Neuronal stem cell (in vitro differentiated cells): ENCODE measurements around the gene RBCK1.

ENCODE experiments used
- DNase-seq: peaks from one replicate; pipeline ENCODE4 v3.0.0-alpha.2; 2013; ENCODE audit warnings: low spot score
- H2AFZ ChIP-seq: one replicate; pipeline ENCODE4 v1.6.1; 2013; ENCODE audit warnings: mild to moderate bottlenecking, low read length, inconsistent platforms
- H2AK5ac ChIP-seq: 2 replicates; pipeline ENCODE4 v1.6.1; 2013; ENCODE audit warnings: low read depth, mild to moderate bottlenecking, inconsistent platforms, low read length, moderate library complexity, mixed read lengths
- H2BK120ac ChIP-seq: 2 replicates; pipeline ENCODE4 v1.6.1; 2013; ENCODE audit warnings: low read depth, mild to moderate bottlenecking, inconsistent platforms, low read length, moderate library complexity, mixed read lengths
- H2BK12ac ChIP-seq: one replicate; pipeline ENCODE4 v1.6.1; 2013; ENCODE audit warnings: low read length, inconsistent platforms
- H2BK15ac ChIP-seq: 2 replicates; pipeline ENCODE4 v1.6.1; 2013; ENCODE audit warnings: mild to moderate bottlenecking, low read length, inconsistent platforms, mixed read lengths
- H2BK5ac ChIP-seq: one replicate; pipeline ENCODE4 v1.6.1; 2013; ENCODE audit warnings: inconsistent platforms, mild to moderate bottlenecking, low read length, moderate library complexity
- H3K14ac ChIP-seq: one replicate; pipeline ENCODE4 v1.6.1; 2013; ENCODE audit warnings: low read length, inconsistent platforms
- H3K18ac ChIP-seq: 2 replicates; pipeline ENCODE4 v1.6.1; 2013; ENCODE audit warnings: low read length, inconsistent platforms
- H3K23ac ChIP-seq: 2 replicates; pipeline ENCODE4 v1.6.1; 2013; ENCODE audit warnings: low read depth, mild to moderate bottlenecking, mixed read lengths, low read length, inconsistent platforms; ENCODE audit not compliant: poor library complexity
- H3K27ac ChIP-seq: replicated peaks from 3 replicates; pipeline ENCODE4 v1.5.1; 2013; ENCODE audit warnings: low read length, inconsistent platforms
- H3K27me3 ChIP-seq, 3 experiments: 2 replicates each; pipeline ENCODE4 v1.6.1; 2013; ENCODE audit warnings: low read length in 3 of 3, mild to moderate bottlenecking in 2 of 3, inconsistent platforms in 1 of 3, low read depth in 1 of 3, mixed read lengths in 1 of 3, moderate library complexity in 1 of 3; ENCODE audit not compliant: control insufficient read depth in 3 of 3, insufficient read depth in 3 of 3
- H3K36me3 ChIP-seq, 2 donors: replicated peaks in 1 of 2; 2 replicates each; pipeline ENCODE4 v1.6.1; 2013; ENCODE audit warnings: low read length in 2 of 2; ENCODE audit not compliant: control insufficient read depth in 2 of 2, insufficient read depth in 2 of 2
- H3K4ac ChIP-seq: 2 replicates; pipeline ENCODE4 v1.6.1; 2013; ENCODE audit warnings: inconsistent platforms, mild to moderate bottlenecking, low read length, moderate library complexity
- H3K4me1 ChIP-seq, 2 donors: 1 replicate in 1 of 2; 2 replicates in 1 of 2; pipeline ENCODE4 v1.6.1; 2013; ENCODE audit warnings: low read length in 2 of 2, low read depth in 1 of 2; ENCODE audit not compliant: control insufficient read depth in 2 of 2, insufficient read depth in 1 of 2
- H3K4me2 ChIP-seq: one replicate; pipeline ENCODE4 v1.6.1; 2013; ENCODE audit warnings: mild to moderate bottlenecking, low read length, inconsistent platforms; ENCODE audit not compliant: insufficient read depth, poor library complexity, severe bottlenecking
- H3K4me3 ChIP-seq, 2 donors: 2 replicates each; pipeline ENCODE4 v1.5.1; 2013; ENCODE audit warnings: low read length in 2 of 2, mild to moderate bottlenecking in 2 of 2, inconsistent platforms in 1 of 2, moderate library complexity in 1 of 2
- H3K79me1 ChIP-seq: one replicate; pipeline ENCODE4 v1.6.1; 2013; ENCODE audit warnings: low read depth, mild to moderate bottlenecking, inconsistent platforms, low read length, moderate library complexity
- H3K9ac ChIP-seq: one replicate; pipeline ENCODE4 v1.6.1; 2013; ENCODE audit warnings: mild to moderate bottlenecking, low read depth, low read length, inconsistent platforms; ENCODE audit not compliant: poor library complexity
- H3K9me3 ChIP-seq, 2 donors: replicated peaks in 1 of 2; 2 replicates each; pipeline versions ENCODE3 to v1.6.1; 2013; ENCODE audit warnings: low read length in 2 of 2, mild to moderate bottlenecking in 2 of 2, inconsistent platforms in 1 of 2, low read depth in 1 of 2, mixed read lengths in 1 of 2, moderate library complexity in 1 of 2; ENCODE audit not compliant: control insufficient read depth in 2 of 2, insufficient read depth in 1 of 2
- H4K8ac ChIP-seq: one replicate; pipeline ENCODE4 v1.6.1; 2013; ENCODE audit warnings: low read depth, mild to moderate bottlenecking, inconsistent platforms, low read length, moderate library complexity
- H4K91ac ChIP-seq: one replicate; pipeline ENCODE4 v1.6.1; 2013; ENCODE audit warnings: low read length, low read depth, mild to moderate bottlenecking, inconsistent platforms; ENCODE audit not compliant: poor library complexity
- WGBS, 2 donors: extraction: QIAGEN DNeasy Blood & Tissue Kit; methylation state at CpG; one replicate each; pipeline ENCODE4 v1.1.7; 2013; ENCODE audit warnings: missing lambda C conversion rate in 2 of 2, mixed read lengths in 1 of 2; ENCODE audit not compliant: insufficient read length in 2 of 2, insufficient replicate concordance in 1 of 2; ENCODE audit errors: extremely low coverage in 2 of 2; 5-methylcytosine and 5-hydroxymethylcytosine counted together

The RBCK1 gene

GRCh38 chr20:408843-409696, 971 bp downstream of the RBCK1 start:
- Histone ChIP-seq H4K8ac (no peak overlapping the region), H3K18ac (peak overlapping the region; percentile 99), H3K36me3 (peaks cover 9 to 43% of the 10 kb centered on the region in 2 donors), H3K27ac (no peak overlapping the region), H2AFZ (peak overlapping the region; percentile 91), H2BK5ac (peak overlapping the region; percentile 93), H3K4me3 (peak overlapping the region; percentile 94 to 100), H2AK5ac (peak overlapping the region; percentile 92), H3K4me1 (peaks cover 9 to 13% of the 10 kb centered on the region in 2 donors), H3K9me3 (peaks cover 0 to 28% of the 10 kb centered on the region in 2 donors), H3K4ac (no peak overlapping the region), H3K4me2 (peak overlapping the region; percentile 94), H3K23ac (peak overlapping the region; percentile 90), H3K14ac (peak overlapping the region; percentile 98), H4K91ac (no peak overlapping the region), H3K27me3 (no peaks in the 10 kb centered on the region), H2BK12ac (no peak overlapping the region), H3K9ac (peak overlapping the region; percentile 100), H3K79me1 (peaks cover 6% of the 10 kb centered on the region), H2BK15ac (no peak overlapping the region), H2BK120ac (no peak overlapping the region)
- no peak for DNase-seq
- no CpG with 5 or more reads among the region's 7 CpGs for WGBS, 2 donors

- no peak overlapping the region for H3K18ac ChIP-seq
- H3K27ac ChIP-seq: no peak overlapping the region
- H2AFZ ChIP-seq: no peak overlapping the region
- H2BK15ac ChIP-seq: no peak overlapping the region
- H2BK5ac ChIP-seq: no peak overlapping the region
- H3K4me3 ChIP-seq: peak overlapping the region; percentile 49 to 94
- H2BK12ac ChIP-seq: no peak overlapping the region
- H3K36me3 ChIP-seq: peaks cover 9 to 43% of the 10 kb centered on the region in 2 donors
- no peak overlapping the region for H2AK5ac ChIP-seq
- peaks cover 9 to 13% of the 10 kb centered on the region in 2 donors for H3K4me1 ChIP-seq
- no CpG with 5 or more reads among the region's 14 CpGs for WGBS, 2 donors
- no peak overlapping the region for H3K23ac ChIP-seq
- H3K9me3 ChIP-seq: peaks cover 0 to 28% of the 10 kb centered on the region in 2 donors
- peak overlapping the region; percentile 70 for H3K9ac ChIP-seq
- no peak overlapping the region for H2BK120ac ChIP-seq
- H3K4ac ChIP-seq: no peak overlapping the region
- no peak overlapping the region for H3K14ac ChIP-seq
- H3K79me1 ChIP-seq: peaks cover 6% of the 10 kb centered on the region
- H4K91ac ChIP-seq: no peak overlapping the region
- H3K27me3 ChIP-seq: no peaks in the 10 kb centered on the region
- no peak overlapping the region for H4K8ac ChIP-seq
- DNase-seq: no peak
- no peak overlapping the region for H3K4me2 ChIP-seq
Observed at GRCh38 chr20:409697-410559, 1.8 kb downstream of the RBCK1 start.

DNA sequence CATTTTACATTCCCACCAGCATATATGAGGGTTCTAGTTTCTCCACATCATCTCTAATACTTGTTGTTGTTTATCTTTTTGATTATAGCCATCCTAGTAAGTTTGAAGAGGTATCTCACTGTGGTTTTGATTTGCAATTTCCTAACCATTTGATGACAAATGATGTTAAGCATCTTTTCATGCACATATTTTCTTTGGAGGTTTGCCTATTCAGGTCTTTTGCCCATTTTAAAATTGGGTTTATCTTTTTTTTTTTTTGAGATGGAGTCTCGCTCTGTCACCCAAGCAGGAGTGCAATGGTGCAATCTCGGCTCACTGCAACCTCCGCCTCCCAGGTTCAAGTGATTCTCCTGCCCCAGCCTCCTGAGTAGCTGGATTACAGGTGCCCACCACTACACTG, 4.0 kb downstream of the RBCK1 start:
- peaks cover 9 to 60% of the 10 kb centered on the region in 2 donors for H3K36me3 ChIP-seq
- H2AFZ ChIP-seq: no peak overlapping the region
- H4K8ac ChIP-seq: no peak overlapping the region
- peaks cover 0 to 28% of the 10 kb centered on the region in 2 donors for H3K9me3 ChIP-seq
- peaks cover 6% of the 10 kb centered on the region for H3K79me1 ChIP-seq
- no peak overlapping the region for H3K4me2 ChIP-seq
- H3K4ac ChIP-seq: no peak overlapping the region
- H3K27me3 ChIP-seq: no peaks in the 10 kb centered on the region
- H2BK15ac ChIP-seq: no peak overlapping the region
- H3K4me3 ChIP-seq: no peak overlapping the region
- no peak for DNase-seq
- no peak overlapping the region for H3K23ac ChIP-seq
- no peak overlapping the region for H3K9ac ChIP-seq
- H3K18ac ChIP-seq: no peak overlapping the region
- no peak overlapping the region for H3K14ac ChIP-seq
- no peak overlapping the region for H2BK5ac ChIP-seq
- no peak overlapping the region for H3K27ac ChIP-seq
- WGBS, 2 donors: no CpG with 5 or more reads among the region's 3 CpGs
- peaks cover 8 to 13% of the 10 kb centered on the region in 2 donors for H3K4me1 ChIP-seq
- H2BK120ac ChIP-seq: no peak overlapping the region
- no peak overlapping the region for H4K91ac ChIP-seq
- no peak overlapping the region for H2BK12ac ChIP-seq
- H2AK5ac ChIP-seq: no peak overlapping the region

- H3K14ac ChIP-seq: no peak overlapping the region
- no peak overlapping the region for H2BK5ac ChIP-seq
- H3K27me3 ChIP-seq: no peaks in the 10 kb centered on the region
- H3K23ac ChIP-seq: no peak overlapping the region
- H3K36me3 ChIP-seq: peaks cover 17 to 77% of the 10 kb centered on the region in 2 donors
- H2BK120ac ChIP-seq: no peak overlapping the region
- H3K18ac ChIP-seq: no peak overlapping the region
- peaks cover under 1 to 6% of the 10 kb centered on the region in 2 donors for H3K4me1 ChIP-seq
- H2BK15ac ChIP-seq: no peak overlapping the region
- no peak overlapping the region for H3K4me3 ChIP-seq
- DNase-seq: no peak
- H3K9ac ChIP-seq: no peak overlapping the region
- no CpG with 5 or more reads among the region's 2 CpGs for WGBS, 2 donors
- no peak overlapping the region for H3K4ac ChIP-seq
- no peak overlapping the region for H4K8ac ChIP-seq
- no peak overlapping the region for H2AK5ac ChIP-seq
- H4K91ac ChIP-seq: no peak overlapping the region
- peaks cover 0 to 28% of the 10 kb centered on the region in 2 donors for H3K9me3 ChIP-seq
- H2BK12ac ChIP-seq: no peak overlapping the region
- H3K79me1 ChIP-seq: peaks cover 4% of the 10 kb centered on the region
- H3K4me2 ChIP-seq: no peak overlapping the region
- H3K27ac ChIP-seq: no peak overlapping the region
- no peak overlapping the region for H2AFZ ChIP-seq
Observed at GRCh38 chr20:414161-414560, 6.1 kb downstream of the RBCK1 start.
